ENCODE measurements around the gene NEO1. TPM values are rescaled to one million over a fixed set of nuclear protein-coding genes. Genes with fewer than 3 reads are reported as not detected.

The NEO1 gene
- total and polyA plus RNA-seq, 9 of the 15 experiments (the other 6 are each of a cell fraction or from before 2014, with no cell fraction given), result 0.08 to 1.7 (median 0.48) TPM

DNA sequence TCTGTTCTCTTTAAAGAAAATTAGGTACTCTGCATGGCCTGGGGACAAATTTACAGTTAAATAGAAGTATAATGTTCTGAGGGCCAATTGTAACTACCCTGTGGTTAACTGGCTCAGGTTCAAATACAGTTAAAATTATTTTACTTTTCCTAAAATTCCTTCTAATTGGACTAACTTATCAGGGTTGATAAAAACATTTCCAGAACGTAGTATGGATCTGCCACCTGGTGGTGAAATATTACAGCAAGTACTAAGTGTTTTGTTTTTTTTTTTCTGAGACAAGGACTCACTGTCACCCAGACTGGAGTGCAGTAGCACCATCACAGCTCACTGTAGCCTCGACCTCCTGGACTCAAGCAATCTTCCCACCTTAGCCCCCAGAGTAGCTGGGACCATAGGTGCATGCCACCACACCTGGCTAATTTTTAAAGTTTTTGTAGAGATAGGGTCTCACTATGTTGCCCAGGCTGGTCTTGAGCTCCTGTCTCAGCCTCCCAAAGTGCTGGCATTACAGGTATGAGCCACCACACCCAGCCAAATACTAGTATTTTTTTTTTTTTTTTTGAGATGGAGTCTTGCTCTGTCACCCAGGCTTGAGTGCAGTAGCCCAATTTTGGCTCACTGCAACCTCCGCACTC is 29.2 kb downstream of the NEO1 start:
- no peaks in the 10 kb centered on the region for H3K36me3 ChIP-seq (ENCODE audit: control insufficient read depth, insufficient read depth, low read length)
- no peak overlapping the region for H3K4me2 ChIP-seq (ENCODE audit: insufficient read depth, low read length)
- H3K27me3 ChIP-seq (ENCODE audit: control insufficient read depth in 2 of 2, insufficient read depth in 2 of 2, low read length in 2 of 2), result no peaks in the 10 kb centered on the region
- POLR2A ChIA-PET, result no interaction called here
- ATAC-seq (peak; percentile 46; the same call in 1 of the 3 replicates), DNase-seq (ENCODE audit: extremely low read depth in 1 of 4, low spot score in 3 of 4) (peak; percentile 8 to 51 (median 10)), FAIRE-seq (peak; percentile 15)
- BruUV-seq (replicated peaks), result no TSS peak
- H3K4me1 ChIP-seq (replicated peaks in 1 of 2; ENCODE audit: control insufficient read depth in 2 of 2, insufficient read depth in 2 of 2, low read length in 2 of 2), result no peaks in the 10 kb centered on the region
- no peak overlapping the region for H3K9ac ChIP-seq (ENCODE audit: insufficient read depth in 1 of 2, low read depth in 2 of 2, low read length in 2 of 2)
- intact Hi-C loops (cut with micrococcal nuclease), result loop anchor here (2.0 to 5.0 kb wide), 3 partner anchors 294 to 481 kb away; no protein-coding TSS in a partner anchor
- no peaks in the 10 kb centered on the region for H3K79me2 ChIP-seq (ENCODE audit: control insufficient read depth, insufficient read depth, low read length)
- 33% methylated on average over 3 of the region's 3 CpGs for WGBS (ENCODE audit: insufficient coverage, low coverage, missing lambda C conversion rate)
- in situ Hi-C loops (cut with MboI), result loop anchor here (25.0 kb wide), 1 partner anchor 769 kb away; the partner anchor contains the start of gene CELF6
- no peaks in the 10 kb centered on the region for H4K20me1 ChIP-seq (replicated peaks; ENCODE audit: control insufficient read depth, insufficient read depth, low read length)
- no peaks in the 10 kb centered on the region for H3K9me3 ChIP-seq (replicated peaks; ENCODE audit: control insufficient read depth, insufficient read depth, low read depth, low read length)
- no peak overlapping the region for H2AFZ ChIP-seq (ENCODE audit: low read depth, low read length)
- H3K4me3 ChIP-seq, result no peak overlapping the region
- no peaks in the 10 kb centered on the region for H3K9me1 ChIP-seq (ENCODE audit: control insufficient read depth, insufficient read depth, low read length)
- no peak overlapping the region for H3K27ac ChIP-seq (ENCODE audit: extremely low read depth, low read depth, low read length)
- CTCF ChIA-PET (ENCODE audit: low intra/inter-chr PET ratio), result interaction anchor here (0.6 to 1.4 kb wide), 4 partner anchors 360 to 481 kb away, joined by 3 to 9 read pairs (median 4); no protein-coding TSS in a partner anchor
- TF ChIP-seq FOS (IDR thresholded peaks at IDR 0.05; ENCODE audit: extremely low read depth, insufficient read length) (no peak), RNF2 (IDR thresholded peaks at IDR 0.05) (no peak), ZNF121 (CRISPR knock-in tag; conservative IDR thresholded peaks at IDR 0.05) (peak; percentile 48; the same call in 1 of the 2 replicates), ZNF384 (IDR thresholded peaks at IDR 0.05; ENCODE audit: low read depth, low read length) (peak; percentile 86), GTF2E2 (tag; IDR thresholded peaks at IDR 0.05) (no peak), L3MBTL2 (IDR thresholded peaks at IDR 0.05) (no peak), ZNF512 (tag; IDR thresholded peaks at IDR 0.05) (no peak)
- TF ChIP-seq, protein P1, sequence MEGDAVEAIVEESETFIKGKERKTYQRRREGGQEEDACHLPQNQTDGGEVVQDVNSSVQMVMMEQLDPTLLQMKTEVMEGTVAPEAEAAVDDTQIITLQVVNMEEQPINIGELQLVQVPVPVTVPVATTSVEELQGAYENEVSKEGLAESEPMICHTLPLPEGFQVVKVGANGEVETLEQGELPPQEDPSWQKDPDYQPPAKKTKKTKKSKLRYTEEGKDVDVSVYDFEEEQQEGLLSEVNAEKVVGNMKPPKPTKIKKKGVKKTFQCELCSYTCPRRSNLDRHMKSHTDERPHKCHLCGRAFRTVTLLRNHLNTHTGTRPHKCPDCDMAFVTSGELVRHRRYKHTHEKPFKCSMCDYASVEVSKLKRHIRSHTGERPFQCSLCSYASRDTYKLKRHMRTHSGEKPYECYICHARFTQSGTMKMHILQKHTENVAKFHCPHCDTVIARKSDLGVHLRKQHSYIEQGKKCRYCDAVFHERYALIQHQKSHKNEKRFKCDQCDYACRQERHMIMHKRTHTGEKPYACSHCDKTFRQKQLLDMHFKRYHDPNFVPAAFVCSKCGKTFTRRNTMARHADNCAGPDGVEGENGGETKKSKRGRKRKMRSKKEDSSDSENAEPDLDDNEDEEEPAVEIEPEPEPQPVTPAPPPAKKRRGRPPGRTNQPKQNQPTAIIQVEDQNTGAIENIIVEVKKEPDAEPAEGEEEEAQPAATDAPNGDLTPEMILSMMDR (IDR thresholded peaks at IDR 0.05 in 2 of 3, conservative IDR thresholded peaks at IDR 0.05 in 1 of 3; ENCODE audit: insufficient read depth in 2 of 3, low read depth in 1 of 3, low read length in 3 of 3), result peak; percentile 40 to 71 (median 52); a peak in 4 of 6 replicates
- TF ChIP-seq, protein P2, sequence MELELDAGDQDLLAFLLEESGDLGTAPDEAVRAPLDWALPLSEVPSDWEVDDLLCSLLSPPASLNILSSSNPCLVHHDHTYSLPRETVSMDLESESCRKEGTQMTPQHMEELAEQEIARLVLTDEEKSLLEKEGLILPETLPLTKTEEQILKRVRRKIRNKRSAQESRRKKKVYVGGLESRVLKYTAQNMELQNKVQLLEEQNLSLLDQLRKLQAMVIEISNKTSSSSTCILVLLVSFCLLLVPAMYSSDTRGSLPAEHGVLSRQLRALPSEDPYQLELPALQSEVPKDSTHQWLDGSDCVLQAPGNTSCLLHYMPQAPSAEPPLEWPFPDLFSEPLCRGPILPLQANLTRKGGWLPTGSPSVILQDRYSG (tag; conservative IDR thresholded peaks at IDR 0.05; ENCODE audit: low read depth), result no peak
- TF ChIP-seq, protein P3, sequence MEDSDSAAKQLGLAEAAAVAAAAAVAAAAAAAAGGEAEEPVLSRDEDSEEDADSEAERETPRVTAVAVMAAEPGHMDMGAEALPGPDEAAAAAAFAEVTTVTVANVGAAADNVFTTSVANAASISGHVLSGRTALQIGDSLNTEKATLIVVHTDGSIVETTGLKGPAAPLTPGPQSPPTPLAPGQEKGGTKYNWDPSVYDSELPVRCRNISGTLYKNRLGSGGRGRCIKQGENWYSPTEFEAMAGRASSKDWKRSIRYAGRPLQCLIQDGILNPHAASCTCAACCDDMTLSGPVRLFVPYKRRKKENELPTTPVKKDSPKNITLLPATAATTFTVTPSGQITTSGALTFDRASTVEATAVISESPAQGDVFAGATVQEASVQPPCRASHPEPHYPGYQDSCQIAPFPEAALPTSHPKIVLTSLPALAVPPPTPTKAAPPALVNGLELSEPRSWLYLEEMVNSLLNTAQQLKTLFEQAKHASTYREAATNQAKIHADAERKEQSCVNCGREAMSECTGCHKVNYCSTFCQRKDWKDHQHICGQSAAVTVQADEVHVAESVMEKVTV (CRISPR knock-in tag; IDR thresholded peaks at IDR 0.05), result 0 out of 2 replicates have a peak, but pooled peaks have one; percentile 35
- TF ChIP-seq, protein P4, sequence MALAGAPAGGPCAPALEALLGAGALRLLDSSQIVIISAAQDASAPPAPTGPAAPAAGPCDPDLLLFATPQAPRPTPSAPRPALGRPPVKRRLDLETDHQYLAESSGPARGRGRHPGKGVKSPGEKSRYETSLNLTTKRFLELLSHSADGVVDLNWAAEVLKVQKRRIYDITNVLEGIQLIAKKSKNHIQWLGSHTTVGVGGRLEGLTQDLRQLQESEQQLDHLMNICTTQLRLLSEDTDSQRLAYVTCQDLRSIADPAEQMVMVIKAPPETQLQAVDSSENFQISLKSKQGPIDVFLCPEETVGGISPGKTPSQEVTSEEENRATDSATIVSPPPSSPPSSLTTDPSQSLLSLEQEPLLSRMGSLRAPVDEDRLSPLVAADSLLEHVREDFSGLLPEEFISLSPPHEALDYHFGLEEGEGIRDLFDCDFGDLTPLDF (CRISPR knock-in tag; IDR thresholded peaks at IDR 0.05), result no peak
